SK-N-SH (cell line): ENCODE results near the gene CCNJL.

ENCODE experiments used
- ELF1 ChIP-seq: IDR thresholded peaks from 2 replicates; pipeline ENCODE4 v1.4.0; 2012
- RAD21 ChIP-seq: IDR thresholded peaks from 2 replicates; pipeline ENCODE4 v1.6.1; 2012; ENCODE audit warnings: mild to moderate bottlenecking, low read length

- no peak for TF ChIP-seq ELF1
- no peak for TF ChIP-seq RAD21
Measured at GRCh38 chr5:160286947-160287346, 25.4 kb downstream of the CCNJL start.
